Pancreas (tissue), 10 donors: ENCODE data around the gene C1orf35. TPM values are rescaled to one million over a fixed set of nuclear protein-coding genes. Genes with fewer than 3 reads are reported as not detected.

Experiments
- ATAC-seq, 4 donors: fragments of 200-7000 bp; cut with Tn5 transposase; one replicate each; pipeline versions ENCODE4 v1.8.0 to v1.9.1; 2020; ENCODE audit warnings: mild to moderate bottlenecking in 4 of 4, moderate library complexity in 4 of 4
- DNase-seq, 6 donors: peaks; one replicate each; pipeline ENCODE4 v3.0.0-alpha.2; 2020
- FAIRE-seq: peaks from 2 replicates; lab custom pipeline; 2012; peaks lifted over from hg19 to GRCh38; lab: Jason Lieb, UNC
- H3K27ac ChIP-seq, 4 donors: fragments of 200-600 bp; sonication (generic); 1 replicate in 3 of 4; 2 replicates in 1 of 4; pipeline versions ENCODE4 v1.5.0 to v1.8.0; 2020
- H3K27me3 ChIP-seq, 4 donors: fragments of 200-600 bp; one replicate each; pipeline ENCODE4 v1.8.0; 2021
- H3K36me3 ChIP-seq, 3 donors: fragments of 200-600 bp; sonication (generic) in 1 of 3; one replicate each; pipeline versions ENCODE4 v1.5.0 to v1.8.0; 2020 to 2021
- H3K4me1 ChIP-seq, 3 donors: fragments of 200-600 bp; one replicate each; pipeline ENCODE4 v1.8.0; 2021
- H3K4me3 ChIP-seq, 4 donors: fragments of 200-600 bp; sonication (generic) in 2 of 4; one replicate each; pipeline versions ENCODE4 v1.5.0 to v1.8.0; 2020 to 2021
- H3K9me3 ChIP-seq, 4 donors: fragments of 200-600 bp; one replicate each; pipeline ENCODE4 v1.8.0; 2021
- WGBS, 2 donors: extraction: QIAGEN DNeasy Blood & Tissue Kit; methylation state at CpG; one replicate each; pipeline ENCODE4 v1.1.7; 2013; 5-methylcytosine and 5-hydroxymethylcytosine counted together
- intact Hi-C, 3 donors: fragments of 100-400 bp; cut with DNase I; formaldehyde crosslinking; loops; one replicate each; pipeline versions ENCODE4 v1.11.1 to v1.14.2; 2022
- polyA plus RNA-seq, 2 donors: library from polyadenylated mRNA; stranded (reverse); fragments of 200-250 nt; gene quantifications; one replicate each; pipeline ENCODE4 v1.2.3, GENCODE V29; 2013
- total RNA-seq, 6 donors: library from RNA; stranded (reverse); fragmentation: NEBNext Ultra II Directional in 4 of 6; extraction: Animal tissue kit (Norgen Biotek cat#: 25700) in 4 of 6; gene quantifications; one replicate each; pipeline versions ENCODE4 v1.2.1 to v1.2.4, GENCODE V29; 2021 to 2023
- TF ChIP-seq, protein P1 (sequence below), 4 donors: fragments of 200-600 bp; sonication (generic) in 3 of 4; IDR thresholded peaks; one replicate each; pipeline versions ENCODE4 v1.5.0 to v1.8.0; 2021; ENCODE audit warnings: antibody characterized with exemption in 4 of 4
- donor health status: healthy with polysubstance abuse.
- donor health status: DM: no; HTN: no; CAD: no; lungs with moderate emphysema.
- donor health status: DM: no; HTN: no; CAD: no.
- donor health status: control.
- donor health status: control.
- donor health status: Bipolar disorder and iron deficiency.
- donor health status: DM: yes; HTN: yes; CAD: no.
- donor health status: DM: no; HTN: no; CAD: no.
- donor health status: DM: no; HTN: no; CAD: no.
- donor health status: DM: yes; HTN: yes; CAD: no.

Gene C1orf35
- total and polyA plus RNA-seq, 8 donors: 6.3 to 33.2 (median 8.3) TPM

DNA sequence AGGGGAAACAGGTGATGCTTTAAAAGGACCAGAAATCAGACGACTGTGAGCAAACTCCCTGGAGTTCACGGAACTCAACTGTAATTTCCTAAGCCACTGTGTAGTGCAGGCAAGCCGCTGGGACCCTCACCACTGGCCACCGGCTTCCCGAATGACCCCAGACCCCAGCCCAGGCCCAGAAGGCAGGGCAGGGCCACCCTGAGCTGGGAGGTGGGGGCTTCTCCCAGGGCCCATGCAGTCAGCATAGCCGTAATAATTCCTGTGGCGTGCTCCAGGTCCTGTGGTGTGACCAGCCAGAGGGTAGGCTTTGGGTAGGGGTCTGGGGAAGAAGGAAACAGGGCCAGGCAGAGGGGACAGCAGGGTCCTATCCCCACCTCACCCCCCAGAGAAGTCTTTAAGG is 24.1 kb downstream of the C1orf35 start:
- peaks cover 0 to 11% (median 7%) of the 10 kb centered on the region in 3 donors for H3K4me1 ChIP-seq
- H3K27me3 ChIP-seq: no peaks in the 10 kb centered on the region
- H3K4me3 ChIP-seq: no peak overlapping the region
- FAIRE-seq (no peak), ATAC-seq (no peak), DNase-seq (peak in 2 of 6 donors; percentile 25 to 60)
- intact Hi-C loops: no loop called here
- 91 to 92% methylated on average over 7 of the region's 7 CpGs for WGBS, 2 donors
- no peaks in the 10 kb centered on the region for H3K36me3 ChIP-seq
- TF ChIP-seq, protein P1, sequence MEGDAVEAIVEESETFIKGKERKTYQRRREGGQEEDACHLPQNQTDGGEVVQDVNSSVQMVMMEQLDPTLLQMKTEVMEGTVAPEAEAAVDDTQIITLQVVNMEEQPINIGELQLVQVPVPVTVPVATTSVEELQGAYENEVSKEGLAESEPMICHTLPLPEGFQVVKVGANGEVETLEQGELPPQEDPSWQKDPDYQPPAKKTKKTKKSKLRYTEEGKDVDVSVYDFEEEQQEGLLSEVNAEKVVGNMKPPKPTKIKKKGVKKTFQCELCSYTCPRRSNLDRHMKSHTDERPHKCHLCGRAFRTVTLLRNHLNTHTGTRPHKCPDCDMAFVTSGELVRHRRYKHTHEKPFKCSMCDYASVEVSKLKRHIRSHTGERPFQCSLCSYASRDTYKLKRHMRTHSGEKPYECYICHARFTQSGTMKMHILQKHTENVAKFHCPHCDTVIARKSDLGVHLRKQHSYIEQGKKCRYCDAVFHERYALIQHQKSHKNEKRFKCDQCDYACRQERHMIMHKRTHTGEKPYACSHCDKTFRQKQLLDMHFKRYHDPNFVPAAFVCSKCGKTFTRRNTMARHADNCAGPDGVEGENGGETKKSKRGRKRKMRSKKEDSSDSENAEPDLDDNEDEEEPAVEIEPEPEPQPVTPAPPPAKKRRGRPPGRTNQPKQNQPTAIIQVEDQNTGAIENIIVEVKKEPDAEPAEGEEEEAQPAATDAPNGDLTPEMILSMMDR (IDR thresholded peaks at IDR 0.05): no peak
- no peaks in the 10 kb centered on the region for H3K9me3 ChIP-seq
- no peak overlapping the region for H3K27ac ChIP-seq

GRCh38 chr1:228077565-228078330 is 25.4 kb downstream of the C1orf35 start:
- intact Hi-C loops: no loop called here
- WGBS, 2 donors: 70 to 77% methylated on average over 10 of the region's 10 CpGs

DNA sequence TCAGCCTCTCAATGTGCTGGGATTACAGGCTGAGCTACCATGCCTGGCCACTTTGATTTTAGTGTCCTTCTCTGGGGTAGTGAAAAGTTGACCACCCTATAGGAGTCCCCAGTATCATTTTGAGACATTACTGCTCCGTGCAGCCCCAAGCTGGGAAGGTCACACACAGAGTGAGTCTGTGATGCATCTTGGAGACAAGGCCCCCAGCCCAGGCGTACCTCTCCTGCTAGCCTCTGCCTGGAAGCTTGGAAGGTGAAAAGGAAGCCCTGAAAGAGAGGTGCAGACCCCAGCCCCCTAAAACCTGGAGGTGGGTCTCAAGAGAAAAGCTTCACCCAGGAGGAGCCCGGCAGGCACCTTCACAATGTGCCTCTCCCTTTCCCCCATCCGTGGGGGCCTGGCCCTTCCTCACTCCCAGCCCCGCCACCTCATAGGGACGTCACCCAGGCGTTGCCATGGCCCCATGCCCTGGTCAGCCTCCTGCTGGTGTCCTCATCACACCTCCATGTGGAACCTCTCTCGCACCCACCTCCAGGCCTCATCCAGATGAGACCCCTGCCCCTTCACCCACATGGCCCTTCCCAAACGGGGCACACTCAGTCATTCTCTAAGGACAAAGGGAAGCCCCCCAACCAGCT is 26.2 kb downstream of the C1orf35 start:
- TF ChIP-seq, protein P1 (IDR thresholded peaks at IDR 0.05): no peak
- FAIRE-seq (no peak), DNase-seq (peak in 2 of 6 donors; percentile 41 to 60), ATAC-seq (no peak)
- H3K4me3 ChIP-seq: no peak overlapping the region
- intact Hi-C loops: no loop called here
- no peaks in the 10 kb centered on the region for H3K36me3 ChIP-seq
- H3K27ac ChIP-seq: no peak overlapping the region
- no peaks in the 10 kb centered on the region for H3K9me3 ChIP-seq
- H3K27me3 ChIP-seq: no peaks in the 10 kb centered on the region
- 80 to 83% methylated on average over 9 of the region's 9 CpGs for WGBS, 2 donors
- peaks cover 0 to 11% (median 7%) of the 10 kb centered on the region in 3 donors for H3K4me1 ChIP-seq

More at GRCh38 chr1:228077565-228078330, 25.4 kb downstream of the C1orf35 start:
- TF ChIP-seq, protein P1 (IDR thresholded peaks at IDR 0.05): no peak
- no peaks in the 10 kb centered on the region for H3K27me3 ChIP-seq
- ATAC-seq: no peak
- peaks cover 0 to 11% (median 7%) of the 10 kb centered on the region in 3 donors for H3K4me1 ChIP-seq
- FAIRE-seq: no peak
- peak in 1 of 6 donors; percentile 41 for DNase-seq
- H3K9me3 ChIP-seq: no peaks in the 10 kb centered on the region
- no peak overlapping the region for H3K4me3 ChIP-seq
- H3K36me3 ChIP-seq: no peaks in the 10 kb centered on the region
- H3K27ac ChIP-seq: no peak overlapping the region

DNA sequence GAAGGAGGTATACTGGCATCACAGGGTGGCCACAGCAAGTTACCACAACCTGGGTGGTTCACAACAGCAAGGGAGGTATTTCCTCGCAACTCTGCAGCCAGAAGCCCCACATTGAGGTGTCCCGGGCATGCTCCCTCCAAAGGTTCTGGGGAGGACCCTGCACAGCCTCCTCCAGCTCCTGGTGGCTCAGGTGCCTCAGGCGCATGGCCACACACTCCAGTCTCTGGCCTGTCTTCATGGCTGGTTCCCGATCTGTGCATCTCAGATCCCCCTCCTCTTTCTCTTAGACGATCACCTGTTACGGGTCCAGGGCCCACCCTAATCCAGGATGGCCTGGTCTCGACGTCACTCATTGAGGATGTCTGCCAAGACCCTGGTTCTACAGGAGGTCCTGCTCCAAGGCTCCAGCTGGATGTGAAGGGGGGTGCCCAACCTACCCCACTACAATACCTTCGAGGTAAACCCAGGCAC is 27.3 kb downstream of the C1orf35 start:
- 79 to 81% methylated on average over 9 of the region's 9 CpGs for WGBS, 2 donors
- H3K27me3 ChIP-seq: no peaks in the 10 kb centered on the region
- H3K27ac ChIP-seq: no peak overlapping the region
- peaks cover 0 to 3% (median 0%) of the 10 kb centered on the region in 3 donors for H3K4me1 ChIP-seq
- H3K4me3 ChIP-seq: no peak overlapping the region
- no peak for ATAC-seq
- H3K9me3 ChIP-seq: no peaks in the 10 kb centered on the region
- no peaks in the 10 kb centered on the region for H3K36me3 ChIP-seq
- DNase-seq: peak in 1 of 6 donors; percentile 47
- intact Hi-C loops: no loop called here
- no peak for FAIRE-seq
- TF ChIP-seq, protein P1 (IDR thresholded peaks at IDR 0.05): no peak
